Transverse colon (tissue), 4 donors: Measurements from ENCODE around the gene SPPL3. TPM values are rescaled to one million over a fixed set of nuclear protein-coding genes. Genes with fewer than 3 reads are reported as not detected.

Experiments
- DNase-seq: peaks from one replicate; pipeline ENCODE4 v3.0.0-alpha.2; 2019
- H3K27ac ChIP-seq, 4 donors: fragments of 200-600 bp; sonication (generic); 2 replicates each; pipeline ENCODE4 v1.5.1; 2016 to 2018; ENCODE audit warnings: inconsistent platforms in 4 of 4
- H3K27me3 ChIP-seq: fragments of 200-600 bp; sonication (generic); 2 replicates; pipeline ENCODE4 v1.5.1; 2017; ENCODE audit warnings: inconsistent platforms
- H3K36me3 ChIP-seq, 4 donors: fragments of 200-600 bp; sonication (generic); 2 replicates each; pipeline ENCODE4 v1.5.1; 2017 to 2019; ENCODE audit warnings: inconsistent platforms in 4 of 4
- H3K4me1 ChIP-seq, 4 donors: fragments of 200-600 bp; sonication (generic); 2 replicates each; pipeline ENCODE4 v1.5.1; 2017 to 2020; ENCODE audit warnings: inconsistent platforms in 4 of 4
- H3K4me3 ChIP-seq, 4 donors: fragments of 200-600 bp; sonication (generic); 1 replicate in 1 of 4; 2 replicates in 3 of 4; pipeline versions ENCODE4 v1.5.1 to v1.6.1; 2017 to 2019; ENCODE audit warnings: inconsistent platforms in 4 of 4
- H3K9me3 ChIP-seq, 2 donors: fragments of 200-600 bp; sonication (generic); 2 replicates each; pipeline ENCODE4 v1.5.1; 2017 to 2019; ENCODE audit warnings: inconsistent platforms in 2 of 2
- CTCF ChIP-seq, 5 experiments: fragments of 200-600 bp in 3 of 5; fragments of 450-650 bp in 2 of 5; sonication (generic) in 3 of 5; IDR thresholded peaks; 1 replicate in 2 of 5; 2 replicates in 3 of 5; pipeline ENCODE4 v1.5.1; 2016 to 2017; ENCODE audit warnings: antibody characterized with exemption in 5 of 5, inconsistent platforms in 3 of 5, mild to moderate bottlenecking in 2 of 5, moderate library complexity in 1 of 5
- EP300 ChIP-seq: sonication (generic); formaldehyde crosslinking; IDR thresholded peaks from one replicate; pipeline ENCODE4 v1.6.1; 2017; ENCODE audit warnings: antibody characterized with exemption, low read depth
- POLR2A ChIP-seq: fragments of 450-650 bp; IDR thresholded peaks from one replicate; pipeline ENCODE4 v1.6.1; 2016; ENCODE audit warnings: antibody characterized with exemption, mild to moderate bottlenecking, moderate library complexity
- POLR2AphosphoS5 ChIP-seq, 3 donors: sonication (generic); formaldehyde crosslinking; IDR thresholded peaks; one replicate each; pipeline ENCODE4 v1.6.1; 2016; ENCODE audit warnings: antibody characterized with exemption in 3 of 3
- WGBS, 2 donors: methylation state at CpG; one replicate each; pipeline ENCODE4 v1.1.5; 2018; ENCODE audit warnings: low coverage in 1 of 2; 5-methylcytosine and 5-hydroxymethylcytosine counted together
- in situ Hi-C, 4 donors: fragments of 200-750 bp; cut with MboI; loops; one replicate each; pipeline versions ENCODE4 v1.15.0 to v1.15.1; 2017; ENCODE audit warnings: low sequenced_read_pairs in 3 of 4, low pct_ligation_motif_present in 1 of 4, low pct_unique_long_range_greater_than_20kb in 1 of 4
- intact Hi-C: fragments of 100-400 bp; cut with DNase I; formaldehyde crosslinking; loops from one replicate; pipeline ENCODE4 v1.15.1; 2023; ENCODE audit warnings: low total_unique reads
- total RNA-seq, 4 donors: library from RNA; depleted of rRNA; stranded (reverse); fragments of >200 nt; gene quantifications; one replicate each; pipeline ENCODE4 v1.1.0, GENCODE V29; 2016

The SPPL3 gene
- total RNA-seq, 4 donors from 2014 or later, result 34.7 to 45.4 (median 41.6) TPM

DNA sequence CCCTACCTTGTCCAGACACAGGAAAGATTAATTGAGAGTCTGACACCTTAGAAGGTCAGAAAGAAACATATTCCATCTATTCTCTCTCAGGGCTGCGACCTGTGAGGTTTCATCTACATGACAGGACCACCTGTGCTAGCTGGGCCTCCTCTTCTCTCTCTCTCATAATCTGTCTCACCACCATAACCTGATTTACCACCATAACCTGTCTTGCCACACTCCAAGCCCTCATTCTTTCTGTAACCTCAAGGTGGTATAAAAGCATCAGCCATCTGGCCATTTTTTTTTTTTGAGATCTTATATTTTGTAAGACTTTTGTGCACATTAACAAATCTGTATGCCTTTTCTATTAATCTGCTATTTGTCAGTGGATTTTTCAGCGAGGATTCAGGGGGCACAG lies 103.0 kb downstream of the SPPL3 start:
- in situ Hi-C loops, result no loop called here
- peaks cover 0 to 5% (median 4%) of the 10 kb centered on the region in 4 donors for H3K4me1 ChIP-seq
- peaks cover 0 to 7% of the 10 kb centered on the region in 2 donors for H3K9me3 ChIP-seq
- no peak for DNase-seq
- 57 to 78% methylated on average over 1 to 2 of the region's 2 CpGs for whole genome bisulfite sequencing, 2 donors
- H3K36me3 ChIP-seq, result peaks cover 0 to 2% (median 0%) of the 10 kb centered on the region in 4 donors
- no peak overlapping the region for H3K27ac ChIP-seq
- TF ChIP-seq EP300 (no peak), CTCF (IDR thresholded peaks at IDR 0.05) (no peak), POLR2A (no peak), POLR2AphosphoS5 (IDR thresholded peaks at IDR 0.05) (no peak)
- no peak overlapping the region for H3K4me3 ChIP-seq
- intact Hi-C loops, result no loop called here
- H3K27me3 ChIP-seq, result no peaks in the 10 kb centered on the region

DNA sequence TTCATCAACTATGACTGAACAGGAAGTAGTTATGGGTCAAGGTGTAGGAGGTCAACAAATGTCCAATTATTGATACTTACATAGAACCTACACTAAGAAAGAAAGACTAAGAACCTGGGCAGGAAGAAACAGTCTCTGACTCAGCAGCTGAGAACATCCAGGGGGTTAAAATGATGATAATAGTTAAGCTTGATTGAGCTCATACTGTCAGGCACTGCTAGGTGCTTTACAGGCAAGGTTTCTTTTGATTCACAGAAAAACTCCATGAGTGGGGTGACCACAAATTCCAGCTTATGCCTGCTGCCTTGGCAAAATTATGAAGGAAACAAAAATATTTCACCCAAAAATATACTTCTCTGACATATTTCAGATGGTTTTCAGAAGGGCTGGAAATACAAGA lies 103.5 kb downstream of the SPPL3 start:
- no peak overlapping the region for H3K27ac ChIP-seq
- in situ Hi-C loops (no loop called here), intact Hi-C loops (no loop called here)
- peaks cover 0 to 12% of the 10 kb centered on the region in 2 donors for H3K9me3 ChIP-seq
- TF ChIP-seq EP300, result no peak
- TF ChIP-seq CTCF (IDR thresholded peaks at IDR 0.05), result no peak
- no peak for TF ChIP-seq POLR2AphosphoS5 (IDR thresholded peaks at IDR 0.05)
- TF ChIP-seq POLR2A, result no peak
- H3K27me3 ChIP-seq, result no peaks in the 10 kb centered on the region
- no peak for DNase-seq
- peaks cover 0 to 5% (median 4%) of the 10 kb centered on the region in 4 donors for H3K4me1 ChIP-seq
- no peak overlapping the region for H3K4me3 ChIP-seq
- peaks cover 0 to 6% (median 0%) of the 10 kb centered on the region in 4 donors for H3K36me3 ChIP-seq

DNA sequence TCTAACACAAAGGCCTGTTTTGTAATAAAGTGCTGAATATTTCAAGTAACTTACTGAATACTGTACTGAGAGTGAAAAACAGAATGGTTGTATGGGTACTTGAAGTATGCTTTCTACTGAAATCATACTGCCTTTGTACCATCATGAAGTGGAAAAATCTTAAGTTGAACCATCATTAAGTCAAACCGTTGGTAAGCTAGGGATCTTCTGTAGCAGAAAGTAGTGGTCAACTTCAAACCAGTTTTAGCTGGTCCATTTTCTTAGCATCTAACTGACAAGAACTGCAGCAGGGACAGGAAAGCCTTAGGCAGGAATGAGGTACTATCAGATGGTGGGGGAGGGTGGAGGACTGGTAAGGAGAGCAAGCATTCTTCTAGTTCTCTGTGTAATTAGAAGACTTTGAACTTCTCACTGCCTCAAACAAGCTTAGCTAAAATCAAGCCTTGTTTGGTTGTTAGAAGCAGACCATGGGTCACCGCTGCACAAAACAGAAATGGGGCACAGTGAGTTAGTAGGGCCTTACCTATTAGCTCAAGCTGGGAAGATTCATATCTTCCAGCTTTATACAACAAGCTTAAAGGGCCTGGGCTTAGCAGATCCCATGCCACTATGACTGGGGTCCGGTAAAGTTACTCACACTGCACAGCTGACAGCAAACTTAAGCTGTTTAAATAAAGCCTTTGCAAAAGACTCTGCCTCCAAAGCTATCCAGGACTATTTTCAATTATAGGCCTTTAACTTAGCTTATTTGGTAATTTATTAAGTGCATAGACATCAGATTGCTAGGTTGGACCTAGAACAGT lies 104.7 kb downstream of the SPPL3 start:
- intact Hi-C loops, result no loop called here
- Histone ChIP-seq H3K27me3 (no peaks in the 10 kb centered on the region), H3K9me3 (peaks cover 0 to 15% of the 10 kb centered on the region in 2 donors), H3K4me1 (peaks cover 0 to 5% (median 4%) of the 10 kb centered on the region in 4 donors), H3K4me3 (no peak overlapping the region), H3K27ac (no peak overlapping the region), H3K36me3 (peaks cover 0 to 9% (median 0%) of the 10 kb centered on the region in 4 donors)
- no peak for DNase-seq
- TF ChIP-seq EP300 (no peak), CTCF (IDR thresholded peaks at IDR 0.05) (no peak), POLR2A (no peak), POLR2AphosphoS5 (IDR thresholded peaks at IDR 0.05) (no peak)
- 79 to 81% methylated on average over 2 to 3 of the region's 3 CpGs for WGBS, 2 donors
- in situ Hi-C loops, result no loop called here

GRCh38 chr12:120798696-120799095 lies 105.5 kb downstream of the SPPL3 start:
- TF ChIP-seq CTCF (IDR thresholded peaks at IDR 0.05) (no peak), POLR2A (no peak), EP300 (no peak), POLR2AphosphoS5 (IDR thresholded peaks at IDR 0.05) (no peak)
- no peak for DNase-seq
- 72 to 86% methylated on average over 3 to 4 of the region's 4 CpGs for WGBS, 2 donors
- peaks cover 0 to 9% (median 0%) of the 10 kb centered on the region in 4 donors for H3K36me3 ChIP-seq
- H3K27ac ChIP-seq, result no peak overlapping the region
- no peak overlapping the region for H3K4me3 ChIP-seq
- peaks cover 0 to 15% of the 10 kb centered on the region in 2 donors for H3K9me3 ChIP-seq
- no peaks in the 10 kb centered on the region for H3K27me3 ChIP-seq
- peaks cover 0 to 5% (median 4%) of the 10 kb centered on the region in 4 donors for H3K4me1 ChIP-seq
- intact Hi-C loops, result no loop called here
- in situ Hi-C loops, result no loop called here
